Osteocyte (in vitro differentiated cells): Measurements from ENCODE around the gene NR5A2. TPM values are rescaled to one million over a fixed set of nuclear protein-coding genes. Genes with fewer than 3 reads are reported as not detected.

Experiments used
- DNase-seq: peaks from one replicate; pipeline ENCODE4 v3.0.0; 2021; ENCODE audit warnings: mixed read lengths; ENCODE audit not compliant: unreplicated experiment; ENCODE audit errors: extremely low spot score
- H3K27ac Mint-ChIP-seq: one replicate; pipeline ENCODE4 v1.8.0; 2021; ENCODE audit warnings: mild to moderate bottlenecking, mixed read lengths; ENCODE audit not compliant: unreplicated experiment
- H3K27me3 Mint-ChIP-seq: one replicate; pipeline ENCODE4 v1.8.0; 2021; ENCODE audit warnings: mixed read lengths; ENCODE audit not compliant: unreplicated experiment
- H3K36me3 Mint-ChIP-seq: one replicate; pipeline ENCODE4 v1.8.0; 2021; ENCODE audit warnings: mixed read lengths; ENCODE audit not compliant: unreplicated experiment
- H3K4me1 Mint-ChIP-seq: one replicate; pipeline ENCODE4 v1.8.0; 2021; ENCODE audit warnings: mixed read lengths; ENCODE audit not compliant: unreplicated experiment
- H3K4me3 Mint-ChIP-seq: one replicate; pipeline ENCODE4 v1.8.0; 2021; ENCODE audit warnings: mild to moderate bottlenecking, moderate library complexity, mixed read lengths; ENCODE audit not compliant: unreplicated experiment
- H3K9me3 Mint-ChIP-seq: one replicate; pipeline ENCODE4 v1.8.0; 2021; ENCODE audit warnings: mixed read lengths; ENCODE audit not compliant: unreplicated experiment
- total RNA-seq: library from RNA; stranded (reverse); gene quantifications from 2 replicates; pipeline ENCODE4 v1.2.1, GENCODE V29; 2021
- TF ChIP-seq, protein P1 (sequence below): fragments of 200-600 bp; sonication (generic); IDR thresholded peaks from 2 replicates; pipeline ENCODE4 v1.5.0; 2021; ENCODE audit warnings: antibody characterized with exemption, mild to moderate bottlenecking, moderate library complexity

NR5A2 gene
- total RNA-seq, 1 donor from 2014 or later = not detected

DNA sequence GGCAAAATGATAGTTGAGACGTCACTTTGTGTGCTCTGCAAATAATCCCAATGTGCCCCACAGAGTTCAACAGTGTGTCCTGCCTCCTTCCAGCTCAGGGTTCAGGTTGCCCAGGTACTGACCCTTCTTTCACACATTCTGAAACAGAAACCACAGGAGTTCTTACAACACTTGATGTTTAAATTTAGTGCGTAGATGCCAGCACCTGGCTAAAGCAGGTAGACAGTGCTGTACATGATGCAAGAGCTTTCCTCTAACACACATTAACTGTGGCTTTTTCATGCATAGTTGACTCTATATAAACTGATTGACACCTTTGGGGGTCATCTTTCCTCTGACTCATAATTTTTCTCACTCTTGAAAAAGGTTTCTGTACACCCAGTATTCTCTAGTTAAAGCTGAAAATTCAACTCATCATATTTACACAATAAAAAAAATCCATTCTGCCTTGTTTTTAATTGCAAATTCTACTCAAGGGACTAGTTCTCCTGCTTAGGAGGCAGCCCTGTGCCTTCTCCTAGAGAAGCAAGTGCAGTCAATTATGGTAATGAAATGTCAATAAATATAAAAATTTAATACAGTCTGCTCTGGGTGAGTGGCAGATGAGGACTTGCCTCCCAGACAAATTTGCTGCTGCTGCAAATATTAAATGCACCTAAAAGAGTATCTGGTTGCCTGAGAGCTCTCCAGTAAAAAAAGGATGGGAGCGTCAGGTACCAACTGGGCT is 91.4 kb downstream of the NR5A2 start:
- H3K36me3 Mint-ChIP-seq = no peaks in the 10 kb centered on the region
- TF ChIP-seq, protein P1, sequence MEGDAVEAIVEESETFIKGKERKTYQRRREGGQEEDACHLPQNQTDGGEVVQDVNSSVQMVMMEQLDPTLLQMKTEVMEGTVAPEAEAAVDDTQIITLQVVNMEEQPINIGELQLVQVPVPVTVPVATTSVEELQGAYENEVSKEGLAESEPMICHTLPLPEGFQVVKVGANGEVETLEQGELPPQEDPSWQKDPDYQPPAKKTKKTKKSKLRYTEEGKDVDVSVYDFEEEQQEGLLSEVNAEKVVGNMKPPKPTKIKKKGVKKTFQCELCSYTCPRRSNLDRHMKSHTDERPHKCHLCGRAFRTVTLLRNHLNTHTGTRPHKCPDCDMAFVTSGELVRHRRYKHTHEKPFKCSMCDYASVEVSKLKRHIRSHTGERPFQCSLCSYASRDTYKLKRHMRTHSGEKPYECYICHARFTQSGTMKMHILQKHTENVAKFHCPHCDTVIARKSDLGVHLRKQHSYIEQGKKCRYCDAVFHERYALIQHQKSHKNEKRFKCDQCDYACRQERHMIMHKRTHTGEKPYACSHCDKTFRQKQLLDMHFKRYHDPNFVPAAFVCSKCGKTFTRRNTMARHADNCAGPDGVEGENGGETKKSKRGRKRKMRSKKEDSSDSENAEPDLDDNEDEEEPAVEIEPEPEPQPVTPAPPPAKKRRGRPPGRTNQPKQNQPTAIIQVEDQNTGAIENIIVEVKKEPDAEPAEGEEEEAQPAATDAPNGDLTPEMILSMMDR = no peak
- no peaks in the 10 kb centered on the region for H3K4me1 Mint-ChIP-seq
- H3K9me3 Mint-ChIP-seq = no peaks in the 10 kb centered on the region
- no peak for DNase-seq
- no peak overlapping the region for H3K4me3 Mint-ChIP-seq
- no peak overlapping the region for H3K27ac Mint-ChIP-seq
- peaks cover 31% of the 10 kb centered on the region for H3K27me3 Mint-ChIP-seq

DNA sequence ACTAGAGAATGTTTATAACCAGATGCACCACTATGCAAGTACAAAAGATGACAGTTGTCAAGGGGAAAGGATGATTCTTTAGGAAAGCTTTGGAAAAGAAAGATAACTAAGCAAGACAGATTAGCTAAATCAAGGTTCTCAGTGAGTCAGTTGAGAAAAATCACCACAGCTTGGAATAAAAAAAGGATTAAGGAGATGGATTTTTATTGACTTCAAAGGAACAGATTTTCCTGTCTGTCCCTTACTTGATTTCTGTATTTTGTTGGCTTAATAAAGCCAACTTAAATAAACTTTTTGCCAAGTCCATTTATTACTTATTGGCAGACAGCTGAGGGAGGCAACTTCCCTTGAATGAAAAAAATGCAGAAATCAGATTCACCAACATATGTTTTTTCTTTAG is 93.9 kb downstream of the NR5A2 start:
- Mint-ChIP-seq H3K27me3 (peaks cover 28% of the 10 kb centered on the region), H3K27ac (no peak overlapping the region), H3K36me3 (no peaks in the 10 kb centered on the region), H3K4me1 (no peaks in the 10 kb centered on the region), H3K4me3 (no peak overlapping the region), H3K9me3 (no peaks in the 10 kb centered on the region)
- TF ChIP-seq, protein P1 = no peak
- DNase-seq = no peak

DNA sequence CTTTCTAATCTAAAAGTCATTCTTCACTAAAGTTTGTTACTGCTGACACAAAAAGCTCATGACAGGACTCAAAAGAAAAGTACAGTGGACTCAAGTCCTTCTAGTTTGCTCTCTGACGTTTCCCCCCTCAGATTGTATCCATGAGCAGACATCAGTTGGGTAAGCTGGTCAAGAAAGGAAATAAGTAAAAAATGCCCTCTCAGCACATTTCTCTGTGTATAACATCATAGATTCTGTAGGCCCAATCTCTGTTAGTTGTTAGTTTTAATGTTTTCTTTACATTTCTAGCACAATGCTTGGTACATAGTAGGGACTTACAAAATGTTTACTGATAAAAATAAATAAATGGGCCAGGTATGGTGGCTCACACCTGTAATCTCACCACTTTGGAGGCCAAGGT is 96.8 kb downstream of the NR5A2 start:
- Mint-ChIP-seq H3K9me3 (no peaks in the 10 kb centered on the region), H3K4me1 (no peaks in the 10 kb centered on the region), H3K4me3 (no peak overlapping the region), H3K27ac (no peak overlapping the region), H3K36me3 (no peaks in the 10 kb centered on the region), H3K27me3 (peaks cover 31% of the 10 kb centered on the region)
- TF ChIP-seq, protein P1 = no peak
- no peak for DNase-seq

DNA sequence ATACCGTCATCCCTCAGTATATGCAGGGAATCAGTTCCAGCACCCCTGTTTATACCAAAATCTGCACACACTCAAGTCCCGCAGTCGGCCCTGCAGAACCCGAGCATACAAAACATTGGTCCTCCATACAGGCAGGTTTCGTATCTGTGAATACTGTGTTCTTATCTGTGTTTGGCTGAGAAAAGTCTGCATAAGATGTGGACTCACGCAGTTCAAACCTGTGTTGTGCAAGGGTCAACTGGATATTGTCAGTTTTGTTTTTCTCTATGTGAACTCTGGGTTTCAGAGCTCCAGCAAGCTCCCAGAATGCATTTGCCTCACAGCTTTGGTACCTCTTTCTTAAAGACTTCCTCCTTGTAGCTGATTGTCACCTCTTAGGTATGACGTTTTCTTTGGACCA is 100.6 kb downstream of the NR5A2 start:
- TF ChIP-seq, protein P1 = no peak

DNA sequence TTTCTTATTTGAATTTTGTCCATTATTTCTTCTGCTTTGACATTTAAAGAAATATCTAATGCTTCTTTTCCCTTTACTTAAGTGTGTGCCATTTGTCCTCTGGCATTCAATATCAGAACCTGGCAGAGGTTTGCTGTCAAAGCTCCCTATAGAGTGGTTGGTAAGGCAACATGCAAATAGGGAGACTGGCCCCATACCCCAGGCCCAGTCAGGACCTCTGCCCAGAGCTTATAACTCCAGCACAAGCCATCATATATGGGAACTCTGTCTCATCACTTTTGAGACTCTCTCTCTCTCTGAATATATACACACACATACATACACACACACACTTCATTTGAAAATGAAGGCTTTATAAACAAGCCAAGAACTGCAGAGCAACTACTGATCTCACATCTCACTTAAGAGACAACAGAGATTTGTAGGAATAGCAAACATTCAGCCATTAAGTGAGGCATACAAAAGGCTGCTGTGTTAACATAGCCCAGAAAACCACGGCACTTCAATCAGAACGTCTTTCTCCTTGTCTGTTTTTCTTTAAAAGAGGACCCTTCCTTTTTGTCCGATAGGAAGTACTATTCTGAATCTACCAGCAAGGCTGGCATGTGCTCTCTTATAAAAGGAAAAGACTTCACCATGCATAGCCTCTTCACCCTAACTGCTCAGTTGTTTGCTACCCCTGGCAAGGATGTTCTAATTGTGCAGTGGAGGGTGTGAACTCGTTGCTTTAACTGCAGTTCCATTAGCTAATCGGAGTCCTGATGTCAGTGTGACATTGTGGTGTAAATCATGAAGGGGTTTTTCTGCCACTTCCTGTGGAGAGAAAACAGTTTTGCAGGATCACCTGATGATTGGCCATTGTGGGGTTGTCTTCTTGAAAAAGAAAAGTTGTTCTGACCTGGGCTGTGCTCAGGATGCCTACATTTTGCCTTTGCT is 101.7 kb downstream of the NR5A2 start:
- no peak overlapping the region for H3K27ac Mint-ChIP-seq
- TF ChIP-seq, protein P1 = no peak

More for the DNA sequence above, 100.6 kb downstream of the NR5A2 start:
- Mint-ChIP-seq H3K4me1 (no peaks in the 10 kb centered on the region), H3K36me3 (no peaks in the 10 kb centered on the region), H3K4me3 (no peak overlapping the region), H3K9me3 (no peaks in the 10 kb centered on the region), H3K27ac (no peak overlapping the region), H3K27me3 (peaks cover 44% of the 10 kb centered on the region)
- DNase-seq = no peak

More for the DNA sequence above, 101.7 kb downstream of the NR5A2 start:
- Mint-ChIP-seq H3K9me3 (no peaks in the 10 kb centered on the region), H3K4me3 (no peak overlapping the region), H3K4me1 (no peaks in the 10 kb centered on the region), H3K36me3 (no peaks in the 10 kb centered on the region), H3K27me3 (peaks cover 42% of the 10 kb centered on the region)
- DNase-seq = no peak
